IMR-90 (cell line): ENCODE results near the gene EPO. TPM values are rescaled to one million over a fixed set of nuclear protein-coding genes. Genes with fewer than 3 reads are reported as not detected.
A peak's percentile ranks its signal among the peaks of the same experiment; 100 is the strongest.

Experiments used
- ATAC-seq: fragments of 200-7000 bp; cut with Tn5 transposase; 2 replicates; pipeline ENCODE4 v1.9.1; 2020; ENCODE audit warnings: low read depth, mild to moderate bottlenecking, moderate library complexity
- BruUV-seq: library from RNA; stranded (reverse); fragments of 400-500 nt; replicated peaks from 2 replicates; lab custom pipeline; 2021; lab: Mats Ljungman, UMichigan
- CTCF ChIA-PET: fragments of 300-600 bp; formaldehyde crosslinking; extraction: SDS; loops from one replicate; lab custom pipeline; 2021; ENCODE audit warnings: antibody characterized with exemption; lab: Yijun Ruan, JAX
- POLR2A ChIA-PET: fragments of 300-600 bp; sonication (Branson Sonifier 250); formaldehyde crosslinking; loops from one replicate; lab custom pipeline; 2022; ENCODE audit warnings: antibody characterized with exemption; ENCODE audit not compliant: unreplicated experiment; lab: Charles Lee
- DNase-seq: peaks from one replicate; pipeline ENCODE4 v3.0.0; 2013
- H2AFZ ChIP-seq: replicated peaks from 2 replicates; pipeline ENCODE3; 2013; ENCODE audit warnings: low read length, mild to moderate bottlenecking; ENCODE audit not compliant: poor library complexity
- H2AK5ac ChIP-seq: 2 replicates; pipeline ENCODE4 v1.6.1; 2013; ENCODE audit warnings: low read depth, low read length, inconsistent platforms
- H2AK9ac ChIP-seq: replicated peaks from 2 replicates; pipeline ENCODE3; 2013; ENCODE audit warnings: mild to moderate bottlenecking, low read depth, low read length, moderate library complexity; ENCODE audit not compliant: poor library complexity
- H2BK120ac ChIP-seq: 2 replicates; pipeline ENCODE4 v1.6.1; 2013; ENCODE audit warnings: low read depth, low read length, inconsistent platforms
- H2BK15ac ChIP-seq: 3 replicates; pipeline ENCODE4 v1.6.1; 2013; ENCODE audit warnings: low read depth, low read length, inconsistent platforms
- H2BK20ac ChIP-seq: 2 replicates; pipeline ENCODE4 v1.6.1; 2013; ENCODE audit warnings: low read depth, mild to moderate bottlenecking, inconsistent platforms, low read length, moderate library complexity
- H2BK5ac ChIP-seq: 2 replicates; pipeline ENCODE4 v1.6.1; 2013; ENCODE audit warnings: mild to moderate bottlenecking, low read depth, low read length, inconsistent platforms; ENCODE audit not compliant: poor library complexity, severe bottlenecking
- H3K14ac ChIP-seq: replicated peaks from 2 replicates; pipeline ENCODE4 v1.6.1; 2013; ENCODE audit warnings: low read depth, low read length, inconsistent platforms
- H3K18ac ChIP-seq: 2 replicates; pipeline ENCODE4 v1.6.1; 2013; ENCODE audit warnings: low read depth, low read length, control low read depth
- H3K23ac ChIP-seq: 2 replicates; pipeline ENCODE4 v1.6.1; 2013; ENCODE audit warnings: low read depth, low read length, inconsistent platforms
- H3K27ac ChIP-seq: 2 replicates; pipeline ENCODE4 v1.5.1; 2013; ENCODE audit warnings: mild to moderate bottlenecking, control low read depth, low read length; ENCODE audit not compliant: insufficient read depth
- H3K27me3 ChIP-seq: 2 replicates; pipeline ENCODE4 v1.6.1; 2013; ENCODE audit warnings: low read length; ENCODE audit not compliant: control insufficient read depth, insufficient read depth
- H3K36me3 ChIP-seq: 2 replicates; pipeline ENCODE4 v1.6.1; 2013; ENCODE audit warnings: low read length, mixed read lengths; ENCODE audit not compliant: control insufficient read depth, insufficient read depth
- H3K4ac ChIP-seq: 2 replicates; pipeline ENCODE4 v1.6.1; 2013; ENCODE audit warnings: low read depth, low read length, inconsistent platforms
- H3K4me1 ChIP-seq: 2 replicates; pipeline ENCODE4 v1.6.1; 2013; ENCODE audit warnings: low read length, mixed read lengths; ENCODE audit not compliant: control insufficient read depth, insufficient read depth
- H3K4me2 ChIP-seq: 2 replicates; pipeline ENCODE4 v1.6.1; 2013; ENCODE audit warnings: low read depth, mild to moderate bottlenecking, control low read depth, low read length, moderate library complexity
- H3K4me3 ChIP-seq: 2 replicates; pipeline ENCODE4 v1.5.1; 2013; ENCODE audit warnings: low read depth, mild to moderate bottlenecking, control low read depth, low read length, moderate library complexity; ENCODE audit not compliant: insufficient read depth
- H3K56ac ChIP-seq: 2 replicates; pipeline ENCODE4 v1.6.1; 2013; ENCODE audit warnings: low read length, inconsistent platforms; ENCODE audit not compliant: insufficient read depth; ENCODE audit errors: extremely low read depth
- H3K79me1 ChIP-seq, 2 experiments: 2 replicates each; pipeline ENCODE4 v1.6.1; 2013; ENCODE audit warnings: low read length in 2 of 2, inconsistent platforms in 1 of 2, low read depth in 1 of 2
- H3K9ac ChIP-seq: 2 replicates; pipeline ENCODE4 v1.6.1; 2013; ENCODE audit warnings: low read depth, low read length, control low read depth
- H3K9me1 ChIP-seq: 2 replicates; pipeline ENCODE4 v1.6.1; 2013; ENCODE audit warnings: low read length, inconsistent platforms; ENCODE audit not compliant: insufficient read depth
- H3K9me3 ChIP-seq: 2 replicates; pipeline ENCODE4 v1.6.1; 2013; ENCODE audit warnings: low read length; ENCODE audit not compliant: control insufficient read depth, insufficient read depth
- H4K20me1 ChIP-seq: 2 replicates; pipeline ENCODE4 v1.6.1; 2013; ENCODE audit warnings: low read length, inconsistent platforms; ENCODE audit not compliant: insufficient read depth
- H4K5ac ChIP-seq: 2 replicates; pipeline ENCODE4 v1.6.1; 2013; ENCODE audit warnings: mild to moderate bottlenecking, low read depth, low read length, control low read depth
- H4K8ac ChIP-seq, 2 experiments: 2 replicates each; pipeline ENCODE4 v1.6.1; 2013; ENCODE audit warnings: low read depth in 2 of 2, low read length in 2 of 2, control low read depth in 1 of 2, inconsistent platforms in 1 of 2
- H4K91ac ChIP-seq: 2 replicates; pipeline ENCODE4 v1.6.1; 2013; ENCODE audit warnings: low read depth, low read length, inconsistent platforms; ENCODE audit not compliant: insufficient read depth
- MXI1 ChIP-seq: IDR thresholded peaks from 2 replicates; pipeline ENCODE4 v1.6.1; 2012; ENCODE audit warnings: low read depth, mild to moderate bottlenecking, low read length, moderate library complexity, borderline replicate concordance
- RAD21 ChIP-seq: IDR thresholded peaks from 2 replicates; pipeline ENCODE4 v1.6.1; 2012; ENCODE audit warnings: low read length, improper control_type of control experiment
- RCOR1 ChIP-seq: IDR thresholded peaks from 2 replicates; pipeline ENCODE4 v1.6.1; 2012; ENCODE audit warnings: mild to moderate bottlenecking, low read length, improper control_type of control experiment; ENCODE audit not compliant: insufficient replicate concordance
- RFX5 ChIP-seq: IDR thresholded peaks from 2 replicates; pipeline ENCODE4 v1.8.0; 2012; ENCODE audit warnings: low read depth, mild to moderate bottlenecking, low read length, moderate library complexity
- WGBS, 2 experiments: methylation state at CpG; one replicate each; pipeline versions ENCODE4 v1.1.5 to v1.1.7; 2013; ENCODE audit warnings: missing lambda C conversion rate in 2 of 2; ENCODE audit not compliant: insufficient read length in 1 of 2; ENCODE audit errors: extremely low coverage in 2 of 2; 5-methylcytosine and 5-hydroxymethylcytosine counted together
- dilution Hi-C: fragments of 300-500 bp; cut with HindIII; formaldehyde crosslinking; loops from one replicate; pipeline ENCODE4 v1.14.3; 2018; ENCODE audit warnings: low sequenced_read_pairs; ENCODE audit not compliant: unreplicated experiment
- in situ Hi-C: fragments of 300-500 bp; cut with MboI; formaldehyde crosslinking; loops from 3 replicates; pipeline ENCODE4 v1.14.3; 2019; ENCODE audit warnings: low sequenced_read_pairs, inconsistent platforms, mixed read lengths
- intact Hi-C: fragments of 100-400 bp; cut with micrococcal nuclease; formaldehyde crosslinking; loops from 2 replicates; pipeline ENCODE4 v1.10.0; 2022
- polyA plus RNA-seq, 3 experiments: library from polyadenylated mRNA; depleted of rRNA; stranded (reverse); fragments of >200 nt; gene quantifications; 2 replicates each; pipeline ENCODE4 v1.2.3, GENCODE V29; 2012; ENCODE audit warnings: low replicate concordance in 1 of 3
- total RNA-seq: library from RNA; depleted of rRNA; stranded (reverse); fragments of >200 nt; gene quantifications from 2 replicates; pipeline ENCODE4 v1.2.3, GENCODE V29; 2012

EPO gene
- total and polyA plus RNA-seq, 2 of the 4 experiments (the other 2 are of a cell fraction) = not detected

DNA sequence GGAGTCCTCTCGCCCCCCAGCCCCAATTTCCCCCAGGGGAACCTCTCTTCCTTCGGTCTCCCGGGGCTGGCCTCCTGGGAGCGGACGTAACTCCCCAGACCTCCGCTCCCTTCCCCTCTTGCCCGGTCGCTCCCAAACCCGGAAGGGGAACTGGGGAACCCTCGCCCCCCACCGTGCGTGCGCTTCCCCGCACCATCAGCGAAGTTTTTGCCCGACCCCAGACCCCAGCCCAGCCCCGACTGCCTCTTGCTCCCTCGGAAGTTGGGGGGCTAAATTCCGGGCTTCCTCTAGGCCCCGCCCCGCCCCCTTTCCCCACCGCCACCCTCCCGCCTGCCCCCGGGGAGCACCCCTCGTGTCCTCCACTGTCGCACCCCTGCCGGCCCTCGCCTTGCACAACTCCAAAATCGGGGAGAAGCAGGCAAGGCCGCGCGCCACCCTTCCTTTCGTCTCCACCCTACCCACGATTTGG, 46.3 kb upstream of the EPO start (continued):
- no peak for TF ChIP-seq RAD21

DNA sequence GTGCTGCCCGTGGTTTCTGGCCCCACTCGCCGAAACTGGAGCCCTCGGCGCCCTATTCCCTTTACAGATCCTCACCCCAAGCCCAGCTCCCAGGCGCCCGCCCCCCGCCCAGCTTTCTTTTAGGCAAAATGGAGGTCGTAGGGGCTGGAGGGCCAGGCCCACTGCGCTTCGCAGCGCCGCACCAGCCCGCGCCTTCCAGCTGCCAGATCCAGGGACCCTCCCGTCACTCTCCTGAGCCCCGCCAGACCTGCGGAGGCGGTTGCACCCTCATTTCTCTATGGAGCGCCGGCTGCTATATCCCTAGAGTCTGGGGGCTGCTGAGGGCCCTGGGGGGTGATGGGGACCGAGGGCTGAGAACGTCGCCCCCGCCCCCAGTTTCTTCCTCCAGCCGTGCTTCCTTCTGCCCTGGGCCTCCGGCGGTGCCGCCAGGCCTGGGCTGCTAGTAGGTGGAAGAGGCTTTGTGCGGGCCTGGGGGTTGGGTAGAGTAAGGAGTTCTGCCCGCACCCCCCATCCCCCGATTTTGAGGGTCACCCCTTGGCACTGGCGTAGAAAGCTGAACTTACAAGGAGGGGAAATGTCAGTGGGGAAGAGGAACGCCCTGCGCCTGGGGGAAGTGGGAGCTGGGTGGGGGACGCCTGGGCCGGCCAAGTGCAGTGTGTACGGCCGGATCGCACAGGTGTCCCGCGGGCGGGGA, 45.7 kb upstream of the EPO start:
- BruUV-seq = no TSS peak

More for the DNA sequence above, 45.7 kb upstream of the EPO start:
- Histone ChIP-seq H3K4me1 (peaks cover 4% of the 10 kb centered on the region; the same call in 1 of the 2 replicates), H3K9me1 (0 out of 2 replicates have a peak, but pooled peaks cover 2% of the 10 kb centered on the region), H3K23ac (peak overlapping the region; percentile 92), H4K20me1 (peaks cover 38% of the 10 kb centered on the region), H4K91ac (peak overlapping the region; percentile 82; the same call in 1 of the 2 replicates), H3K18ac (no peak overlapping the region; the same call in 1 of the 2 replicates), H2AK5ac (peak overlapping the region; percentile 94), H3K27ac (peak overlapping the region; percentile 97), H3K4me2 (peak overlapping the region; percentile 83), H2AK9ac (peak overlapping the region; percentile 97), H3K27me3 (no peaks in the 10 kb centered on the region), H3K4me3 (peak overlapping the region; percentile 85), H2BK20ac (no peak overlapping the region), H3K56ac (peak overlapping the region; percentile 61), H3K9me3 (no peaks in the 10 kb centered on the region), H3K79me1 (peaks cover 13 to 35% of the 10 kb centered on the region in 2 experiments), H3K9ac (peak overlapping the region; percentile 90), H4K8ac (peak overlapping the region; percentile 70 to 74; a peak in 2 of 4 replicates), H4K5ac (no peak overlapping the region), H2AFZ (peak overlapping the region; percentile 89), H2BK5ac (peak overlapping the region; percentile 90), H3K4ac (peak overlapping the region; percentile 94), H3K14ac (peak overlapping the region; percentile 89), H2BK120ac (peak overlapping the region; percentile 54; the same call in 1 of the 2 replicates), H3K36me3 (peaks cover 30% of the 10 kb centered on the region), H2BK15ac (no peak overlapping the region)
- DNase-seq (no peak), ATAC-seq (no peak)
- in situ Hi-C loops (loop anchor here (10.0 kb wide), 1 partner anchor 200 kb away; the partner anchor contains the start of gene TSC22D4), intact Hi-C loops (no loop called here), dilution Hi-C loops (no loop called here)
- CTCF ChIA-PET = no interaction called here
- POLR2A ChIA-PET = no interaction called here
- 2% methylated on average over 9 of the region's 43 CpGs; no CpG with 5 or more reads in 1 of the 2 experiments for WGBS, 2 experiments
- TF ChIP-seq RCOR1 (no peak), MXI1 (no peak), RFX5 (no peak), RAD21 (no peak)
